ENCODE data around the gene SLC35B4. TPM values are rescaled to one million over a fixed set of nuclear protein-coding genes. Genes with fewer than 3 reads are reported as not detected.
A peak's percentile ranks its signal among the peaks of the same experiment; 100 is the strongest.
"Not testable (repeated sequence)": the region's sequence is repeated elsewhere in the genome, so short reads cannot be mapped to it uniquely, and the experiment has no call there.

Gene SLC35B4
- total and polyA plus RNA-seq, 4 donors: 3.6 to 25.7 (median 10.5) TPM

GRCh38 chr7:134298902-134299683 is 17.6 kb downstream of the SLC35B4 start:
- Histone ChIP-seq H3K9me3 (ENCODE audit: control insufficient read depth in 4 of 4, insufficient read depth in 3 of 4, low read length in 3 of 4) (no peaks in the 10 kb centered on the region), H3K36me3 (ENCODE audit: control insufficient read depth in 4 of 4, insufficient read depth in 4 of 4, low read length in 4 of 4) (peaks cover 9 to 32% (median 23%) of the 10 kb centered on the region in 4 donors), H3K4me3 (no peak overlapping the region), H3K27me3 (ENCODE audit: control insufficient read depth in 3 of 3, insufficient read depth in 3 of 3, low read length in 2 of 3) (no peaks in the 10 kb centered on the region), H3K4me1 (ENCODE audit: control insufficient read depth in 5 of 5, insufficient read depth in 5 of 5, low read length in 5 of 5) (peaks cover 0 to 37% (median 18%) of the 10 kb centered on the region in 5 donors), H3K9ac (ENCODE audit: insufficient read depth in 1 of 2, low read length in 2 of 2) (no peak overlapping the region), H3K27ac (ENCODE audit: low read depth in 1 of 2, low read length in 1 of 2) (no peak overlapping the region)
- ATAC-seq (ENCODE audit: insufficient read depth, low FRiP score): no peak
- TF ChIP-seq, protein P1, sequence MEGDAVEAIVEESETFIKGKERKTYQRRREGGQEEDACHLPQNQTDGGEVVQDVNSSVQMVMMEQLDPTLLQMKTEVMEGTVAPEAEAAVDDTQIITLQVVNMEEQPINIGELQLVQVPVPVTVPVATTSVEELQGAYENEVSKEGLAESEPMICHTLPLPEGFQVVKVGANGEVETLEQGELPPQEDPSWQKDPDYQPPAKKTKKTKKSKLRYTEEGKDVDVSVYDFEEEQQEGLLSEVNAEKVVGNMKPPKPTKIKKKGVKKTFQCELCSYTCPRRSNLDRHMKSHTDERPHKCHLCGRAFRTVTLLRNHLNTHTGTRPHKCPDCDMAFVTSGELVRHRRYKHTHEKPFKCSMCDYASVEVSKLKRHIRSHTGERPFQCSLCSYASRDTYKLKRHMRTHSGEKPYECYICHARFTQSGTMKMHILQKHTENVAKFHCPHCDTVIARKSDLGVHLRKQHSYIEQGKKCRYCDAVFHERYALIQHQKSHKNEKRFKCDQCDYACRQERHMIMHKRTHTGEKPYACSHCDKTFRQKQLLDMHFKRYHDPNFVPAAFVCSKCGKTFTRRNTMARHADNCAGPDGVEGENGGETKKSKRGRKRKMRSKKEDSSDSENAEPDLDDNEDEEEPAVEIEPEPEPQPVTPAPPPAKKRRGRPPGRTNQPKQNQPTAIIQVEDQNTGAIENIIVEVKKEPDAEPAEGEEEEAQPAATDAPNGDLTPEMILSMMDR (IDR thresholded peaks at IDR 0.05; ENCODE audit: control extremely low read depth, extremely low read depth): no peak
- DNase-seq: peak; percentile 93 to 98 (median 96)
- WGBS, 2 donors: 66 to 74% methylated on average over 10 of the region's 10 CpGs

DNA sequence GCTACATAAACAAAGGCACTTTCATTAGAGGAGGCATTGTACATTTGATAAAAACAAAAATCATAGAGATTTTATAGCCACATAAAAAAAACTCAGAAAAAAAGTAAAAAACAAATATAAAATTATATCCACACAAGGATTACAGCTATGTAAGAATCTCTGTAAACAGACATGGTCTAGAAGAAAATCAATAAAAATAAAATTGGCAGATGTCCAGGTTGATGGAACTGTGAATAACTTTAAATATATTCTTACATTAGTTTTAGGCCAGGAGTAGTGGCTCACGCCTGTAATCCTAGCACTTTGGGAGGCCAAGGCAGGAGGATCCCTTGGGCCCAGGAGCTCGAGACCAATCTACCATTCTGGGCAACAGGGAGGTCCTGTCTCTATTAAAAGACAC is 19.2 kb downstream of the SLC35B4 start:
- Histone ChIP-seq H3K27me3 (ENCODE audit: control insufficient read depth in 3 of 3, insufficient read depth in 3 of 3, low read length in 2 of 3) (no peaks in the 10 kb centered on the region), H3K36me3 (ENCODE audit: control insufficient read depth in 4 of 4, insufficient read depth in 4 of 4, low read length in 4 of 4) (peaks cover 9 to 28% (median 20%) of the 10 kb centered on the region in 4 donors), H3K9me3 (ENCODE audit: control insufficient read depth in 4 of 4, insufficient read depth in 3 of 4, low read length in 3 of 4) (no peaks in the 10 kb centered on the region), H3K4me3 (no peak overlapping the region), H3K27ac (ENCODE audit: low read depth in 1 of 2, low read length in 1 of 2) (no peak overlapping the region), H3K4me1 (ENCODE audit: control insufficient read depth in 5 of 5, insufficient read depth in 5 of 5, low read length in 5 of 5) (peaks cover 0 to 35% (median 17%) of the 10 kb centered on the region in 5 donors), H3K9ac (ENCODE audit: insufficient read depth in 1 of 2, low read length in 2 of 2) (no peak overlapping the region)
- TF ChIP-seq, protein P1 (IDR thresholded peaks at IDR 0.05; ENCODE audit: control extremely low read depth, extremely low read depth): no peak
- 94 to 98% methylated on average over 2 of the region's 2 CpGs for WGBS, 2 donors
- no peak for ATAC-seq (ENCODE audit: insufficient read depth, low FRiP score)
- no peak for DNase-seq

GRCh38 chr7:134295982-134296381 is 20.7 kb downstream of the SLC35B4 start:
- H3K9me3 ChIP-seq (ENCODE audit: control insufficient read depth in 4 of 4, insufficient read depth in 3 of 4, low read length in 3 of 4); H3K9ac ChIP-seq (ENCODE audit: insufficient read depth in 1 of 2, low read length in 2 of 2); DNase-seq; H3K27me3 ChIP-seq (ENCODE audit: control insufficient read depth in 3 of 3, insufficient read depth in 3 of 3, low read length in 2 of 3); ATAC-seq (ENCODE audit: insufficient read depth, low FRiP score); H3K4me3 ChIP-seq; H3K27ac ChIP-seq (ENCODE audit: low read depth in 1 of 2, low read length in 1 of 2): not testable (repeated sequence)
- Histone ChIP-seq H3K36me3 (ENCODE audit: control insufficient read depth in 4 of 4, insufficient read depth in 4 of 4, low read length in 4 of 4) (peaks cover 7 to 27% (median 16%) of the 10 kb centered on the region in 4 donors), H3K4me1 (ENCODE audit: control insufficient read depth in 5 of 5, insufficient read depth in 5 of 5, low read length in 5 of 5) (peaks cover 0 to 20% (median 10%) of the 10 kb centered on the region in 5 donors)
- 79 to 92% methylated on average over 6 to 7 of the region's 7 CpGs for WGBS, 2 donors

GRCh38 chr7:134293002-134293740 is 23.6 kb downstream of the SLC35B4 start:
- H3K4me1 ChIP-seq (ENCODE audit: control insufficient read depth in 5 of 5, insufficient read depth in 5 of 5, low read length in 5 of 5): peaks cover 0 to 19% (median 6%) of the 10 kb centered on the region in 5 donors
- peak; percentile 45 for ATAC-seq (ENCODE audit: insufficient read depth, low FRiP score)
- 77 to 82% methylated on average over 12 of the region's 12 CpGs for WGBS, 2 donors

More at GRCh38 chr7:134293002-134293740, 23.6 kb downstream of the SLC35B4 start:
- no peaks in the 10 kb centered on the region for H3K9me3 ChIP-seq (ENCODE audit: control insufficient read depth in 4 of 4, insufficient read depth in 3 of 4, low read length in 3 of 4)
- H3K36me3 ChIP-seq (ENCODE audit: control insufficient read depth in 4 of 4, insufficient read depth in 4 of 4, low read length in 4 of 4): peaks cover 7 to 23% (median 11%) of the 10 kb centered on the region in 4 donors
- H3K27me3 ChIP-seq (ENCODE audit: control insufficient read depth in 3 of 3, insufficient read depth in 3 of 3, low read length in 2 of 3): no peaks in the 10 kb centered on the region
- TF ChIP-seq, protein P1 (IDR thresholded peaks at IDR 0.05; ENCODE audit: control extremely low read depth, extremely low read depth): no peak
- peak in 2 of 3 donors; percentile 50 to 60 for DNase-seq
- H3K4me3 ChIP-seq: no peak overlapping the region
- H3K27ac ChIP-seq (ENCODE audit: low read depth in 1 of 2, low read length in 1 of 2): no peak overlapping the region
- no peak overlapping the region for H3K9ac ChIP-seq (ENCODE audit: insufficient read depth in 1 of 2, low read length in 2 of 2)

Data from lung (tissue), 12 donors.